ENCODE data around the gene CNTF. TPM values are rescaled to one million over a fixed set of nuclear protein-coding genes. Genes with fewer than 3 reads are reported as not detected.

The CNTF gene
- total RNA-seq, 1 donor: 2.2 TPM

GRCh38 chr11:58658623-58659022, 36.2 kb downstream of the CNTF start:
- no peak overlapping the region for H3K4me3 ChIP-seq (ENCODE audit: low read depth, low read length)
- TF ChIP-seq CTCF (IDR thresholded peaks at IDR 0.05; ENCODE audit: insufficient read depth, low read depth, low read length): no peak
- DNase-seq (ENCODE audit: low read depth): peak; percentile 23

GRCh38 chr11:58659404-58659803, 36.9 kb downstream of the CNTF start:
- H3K4me3 ChIP-seq (ENCODE audit: low read depth, low read length): no peak overlapping the region
- TF ChIP-seq CTCF (IDR thresholded peaks at IDR 0.05; ENCODE audit: insufficient read depth, low read depth, low read length): no peak
- DNase-seq (ENCODE audit: low read depth): no peak

GRCh38 chr11:58659910-58660570, 37.6 kb downstream of the CNTF start:
- no peak for TF ChIP-seq CTCF (IDR thresholded peaks at IDR 0.05; ENCODE audit: insufficient read depth, low read depth, low read length)
- H3K4me3 ChIP-seq (ENCODE audit: low read depth, low read length): no peak overlapping the region
- DNase-seq (ENCODE audit: low read depth): no peak

- TF ChIP-seq CTCF (IDR thresholded peaks at IDR 0.05; ENCODE audit: insufficient read depth, low read depth, low read length): no peak
- DNase-seq (ENCODE audit: low read depth): no peak
- no peak overlapping the region for H3K4me3 ChIP-seq (ENCODE audit: low read depth, low read length)
Measured at GRCh38 chr11:58671983-58672633, 49.6 kb downstream of the CNTF start.

- no peak overlapping the region for H3K4me3 ChIP-seq (ENCODE audit: low read depth, low read length)
- DNase-seq (ENCODE audit: low read depth): no peak
- no peak for TF ChIP-seq CTCF (IDR thresholded peaks at IDR 0.05; ENCODE audit: insufficient read depth, low read depth, low read length)
Measured at GRCh38 chr11:58674609-58675008, 52.1 kb downstream of the CNTF start.

Other genes with a start within 250 kb of the CNTF start
- not detected in 2 replicates for gene OR5B3, start 215.8 kb upstream of the CNTF start, total RNA-seq
- not detected in 2 replicates for gene OR5B2, start 194.5 kb upstream of the CNTF start, total RNA-seq
- not detected in 2 replicates for gene OR5B12, start 180.4 kb upstream of the CNTF start, total RNA-seq
- gene OR5B21, start 114.6 kb upstream of the CNTF start, total RNA-seq: under 0.01 TPM in 1 of 2 replicates, not detected in the other
- 3.5 and 13.9 TPM in 2 replicates for gene LPXN, start 46.8 kb upstream of the CNTF start, total RNA-seq
- gene ZFP91, start 43.6 kb upstream of the CNTF start, total RNA-seq: 54.4 and 68.7 TPM in 2 replicates
- gene GLYAT, start 109.3 kb downstream of the CNTF start, total RNA-seq: not detected in 2 replicates
- 0.97 and 2.2 TPM in 2 replicates for gene GLYATL2, start 222.0 kb downstream of the CNTF start, total RNA-seq

All from fibroblast of villous mesenchyme (primary cell).